ENCODE measurements around the gene IKZF3. TPM values are rescaled to one million over a fixed set of nuclear protein-coding genes. Genes with fewer than 3 reads are reported as not detected.
"Not testable (repeated sequence)": the region's sequence is repeated elsewhere in the genome, so short reads cannot be mapped to it uniquely, and the experiment has no call there.

Gene IKZF3
- total and polyA plus RNA-seq, 4 donors, result 0.08 to 0.30 (median 0.18) TPM

GRCh38 chr17:39774047-39774446 lies 90.1 kb downstream of the IKZF3 start:
- no CpG with 5 or more reads among the region's 4 CpGs for WGBS (ENCODE audit: insufficient coverage)
- H3K27me3 ChIP-seq (ENCODE audit: control insufficient read depth, insufficient read depth, low read length), result peaks cover 4% of the 10 kb centered on the region
- no peak overlapping the region for H3K27ac ChIP-seq (ENCODE audit: low read depth, low read length)
- no peak overlapping the region for H3K4me3 ChIP-seq (ENCODE audit: low read depth, low read length)
- H3K36me3 ChIP-seq (ENCODE audit: control insufficient read depth, insufficient read depth, low read length), result no peaks in the 10 kb centered on the region
- no peaks in the 10 kb centered on the region for H3K9me3 ChIP-seq (ENCODE audit: control insufficient read depth, insufficient read depth, low read length)
- H3K4me1 ChIP-seq (ENCODE audit: control insufficient read depth, insufficient read depth, low read length), result no peaks in the 10 kb centered on the region
- DNase-seq (ENCODE audit: low read depth in 4 of 6, low spot score in 6 of 6), result no peak

- Histone ChIP-seq H3K4me1 (ENCODE audit: control insufficient read depth, insufficient read depth, low read length) (no peaks in the 10 kb centered on the region), H3K9me3 (ENCODE audit: control insufficient read depth, insufficient read depth, low read length) (no peaks in the 10 kb centered on the region), H3K36me3 (ENCODE audit: control insufficient read depth, insufficient read depth, low read length) (no peaks in the 10 kb centered on the region), H3K27ac (ENCODE audit: low read depth, low read length) (no peak overlapping the region), H3K27me3 (ENCODE audit: control insufficient read depth, insufficient read depth, low read length) (peaks cover 4% of the 10 kb centered on the region), H3K4me3 (ENCODE audit: low read depth, low read length) (no peak overlapping the region)
- no peak for DNase-seq (ENCODE audit: low read depth in 4 of 6, low spot score in 6 of 6)
- WGBS (ENCODE audit: insufficient coverage), result 100% methylated on average over 3 of the region's 7 CpGs
Measured at GRCh38 chr17:39772987-39773934, 90.9 kb downstream of the IKZF3 start.

- Histone ChIP-seq H3K9me3 (ENCODE audit: control insufficient read depth, insufficient read depth, low read length) (no peaks in the 10 kb centered on the region), H3K4me1 (ENCODE audit: control insufficient read depth, insufficient read depth, low read length) (no peaks in the 10 kb centered on the region), H3K27me3 (ENCODE audit: control insufficient read depth, insufficient read depth, low read length) (peaks cover 4% of the 10 kb centered on the region), H3K36me3 (ENCODE audit: control insufficient read depth, insufficient read depth, low read length) (no peaks in the 10 kb centered on the region), H3K4me3 (ENCODE audit: low read depth, low read length) (no peak overlapping the region), H3K27ac (ENCODE audit: low read depth, low read length) (no peak overlapping the region)
- DNase-seq (ENCODE audit: low read depth in 4 of 6, low spot score in 6 of 6), result no peak
Measured at GRCh38 chr17:39772415-39772814, 91.7 kb downstream of the IKZF3 start.

GRCh38 chr17:39769974-39770587 lies 94.0 kb downstream of the IKZF3 start:
- Histone ChIP-seq H3K27ac (ENCODE audit: low read depth, low read length) (no peak overlapping the region), H3K4me3 (ENCODE audit: low read depth, low read length) (no peak overlapping the region), H3K27me3 (ENCODE audit: control insufficient read depth, insufficient read depth, low read length) (peaks cover 4% of the 10 kb centered on the region), H3K4me1 (ENCODE audit: control insufficient read depth, insufficient read depth, low read length) (no peaks in the 10 kb centered on the region), H3K9me3 (ENCODE audit: control insufficient read depth, insufficient read depth, low read length) (no peaks in the 10 kb centered on the region), H3K36me3 (ENCODE audit: control insufficient read depth, insufficient read depth, low read length) (no peaks in the 10 kb centered on the region)
- no peak for DNase-seq (ENCODE audit: low read depth in 4 of 6, low spot score in 6 of 6)
- 88% methylated on average over 7 of the region's 8 CpGs for WGBS (ENCODE audit: insufficient coverage)

- WGBS (ENCODE audit: insufficient coverage), result no CpG with 5 or more reads among the region's 3 CpGs
- no peaks in the 10 kb centered on the region for H3K9me3 ChIP-seq (ENCODE audit: control insufficient read depth, insufficient read depth, low read length)
- H3K36me3 ChIP-seq (ENCODE audit: control insufficient read depth, insufficient read depth, low read length), result no peaks in the 10 kb centered on the region
- no peak overlapping the region for H3K4me3 ChIP-seq (ENCODE audit: low read depth, low read length)
- no peaks in the 10 kb centered on the region for H3K4me1 ChIP-seq (ENCODE audit: control insufficient read depth, insufficient read depth, low read length)
- H3K27ac ChIP-seq (ENCODE audit: low read depth, low read length), result no peak overlapping the region
- DNase-seq (ENCODE audit: low read depth in 4 of 6, low spot score in 6 of 6), result no peak
- no peaks in the 10 kb centered on the region for H3K27me3 ChIP-seq (ENCODE audit: control insufficient read depth, insufficient read depth, low read length)
Measured at GRCh38 chr17:39767147-39767546, 97.0 kb downstream of the IKZF3 start.

GRCh38 chr17:39765766-39766165 lies 98.3 kb downstream of the IKZF3 start:
- H3K4me3 ChIP-seq (ENCODE audit: low read depth, low read length), result no peak overlapping the region
- no peaks in the 10 kb centered on the region for H3K9me3 ChIP-seq (ENCODE audit: control insufficient read depth, insufficient read depth, low read length)
- no peak for DNase-seq (ENCODE audit: low read depth in 4 of 6, low spot score in 6 of 6)
- H3K4me1 ChIP-seq (ENCODE audit: control insufficient read depth, insufficient read depth, low read length), result no peaks in the 10 kb centered on the region
- WGBS (ENCODE audit: insufficient coverage), result 91% methylated on average over 12 of the region's 18 CpGs
- no peaks in the 10 kb centered on the region for H3K27me3 ChIP-seq (ENCODE audit: control insufficient read depth, insufficient read depth, low read length)
- no peak overlapping the region for H3K27ac ChIP-seq (ENCODE audit: low read depth, low read length)
- no peaks in the 10 kb centered on the region for H3K36me3 ChIP-seq (ENCODE audit: control insufficient read depth, insufficient read depth, low read length)

GRCh38 chr17:39765175-39765574 lies 98.9 kb downstream of the IKZF3 start:
- no peaks in the 10 kb centered on the region for H3K27me3 ChIP-seq (ENCODE audit: control insufficient read depth, insufficient read depth, low read length)
- no peak overlapping the region for H3K27ac ChIP-seq (ENCODE audit: low read depth, low read length)
- H3K36me3 ChIP-seq (ENCODE audit: control insufficient read depth, insufficient read depth, low read length), result no peaks in the 10 kb centered on the region
- no peaks in the 10 kb centered on the region for H3K4me1 ChIP-seq (ENCODE audit: control insufficient read depth, insufficient read depth, low read length)
- no peak for DNase-seq (ENCODE audit: low read depth in 4 of 6, low spot score in 6 of 6)
- H3K9me3 ChIP-seq (ENCODE audit: control insufficient read depth, insufficient read depth, low read length), result no peaks in the 10 kb centered on the region
- WGBS (ENCODE audit: insufficient coverage), result no CpG with 5 or more reads among the region's 3 CpGs
- H3K4me3 ChIP-seq (ENCODE audit: low read depth, low read length), result no peak overlapping the region

GRCh38 chr17:39764171-39764570 lies 99.9 kb downstream of the IKZF3 start:
- not testable (repeated sequence) for H3K27me3 ChIP-seq (ENCODE audit: control insufficient read depth, insufficient read depth, low read length); H3K27ac ChIP-seq (ENCODE audit: low read depth, low read length); H3K36me3 ChIP-seq (ENCODE audit: control insufficient read depth, insufficient read depth, low read length); H3K4me1 ChIP-seq (ENCODE audit: control insufficient read depth, insufficient read depth, low read length); DNase-seq (ENCODE audit: low read depth in 4 of 6, low spot score in 6 of 6); H3K4me3 ChIP-seq (ENCODE audit: low read depth, low read length); H3K9me3 ChIP-seq (ENCODE audit: control insufficient read depth, insufficient read depth, low read length)
- WGBS (ENCODE audit: insufficient coverage), result 55% methylated on average over 2 of the region's 3 CpGs

- no CpG with 5 or more reads among the region's 5 CpGs for WGBS (ENCODE audit: insufficient coverage)
- Histone ChIP-seq H3K4me3 (ENCODE audit: low read depth, low read length) (no peak overlapping the region), H3K4me1 (ENCODE audit: control insufficient read depth, insufficient read depth, low read length) (no peaks in the 10 kb centered on the region), H3K9me3 (ENCODE audit: control insufficient read depth, insufficient read depth, low read length) (no peaks in the 10 kb centered on the region), H3K36me3 (ENCODE audit: control insufficient read depth, insufficient read depth, low read length) (no peaks in the 10 kb centered on the region), H3K27ac (ENCODE audit: low read depth, low read length) (no peak overlapping the region), H3K27me3 (ENCODE audit: control insufficient read depth, insufficient read depth, low read length) (no peaks in the 10 kb centered on the region)
- peak in 2 of 6 donors; percentile 13 to 85 for DNase-seq (ENCODE audit: low read depth in 4 of 6, low spot score in 6 of 6)
Measured at GRCh38 chr17:39763051-39763820, 100.9 kb downstream of the IKZF3 start.
